IPS DF 6.9 (cell line): ENCODE measurements around the gene USP49.
A peak's percentile ranks its signal among the peaks of the same experiment; 100 is the strongest.

ENCODE experiments used
- DNase-seq: peaks from one replicate; pipeline ENCODE4 v3.0.0-alpha.2; 2013; ENCODE audit warnings: low read depth, low spot score
- H3K27ac ChIP-seq: one replicate; pipeline ENCODE4 v1.5.1; 2013; ENCODE audit warnings: low read length, control low read depth
- H3K27me3 ChIP-seq: 2 replicates; pipeline ENCODE4 v1.6.1; 2013; ENCODE audit warnings: mild to moderate bottlenecking, low read length; ENCODE audit not compliant: control insufficient read depth, insufficient read depth
- H3K36me3 ChIP-seq: 2 replicates; pipeline ENCODE4 v1.6.1; 2013; ENCODE audit warnings: low read length; ENCODE audit not compliant: control insufficient read depth, insufficient read depth
- H3K4me1 ChIP-seq: 2 replicates; pipeline ENCODE4 v1.6.1; 2013; ENCODE audit warnings: low read length; ENCODE audit not compliant: control insufficient read depth, insufficient read depth
- H3K4me3 ChIP-seq: 2 replicates; pipeline ENCODE4 v1.5.1; 2013; ENCODE audit warnings: mild to moderate bottlenecking, low read length
- H3K9me3 ChIP-seq: 2 replicates; pipeline ENCODE4 v1.6.1; 2013; ENCODE audit warnings: low read length, inconsistent platforms; ENCODE audit not compliant: control insufficient read depth, insufficient read depth
- WGBS: extraction: QIAGEN DNeasy Blood & Tissue Kit; methylation state at CpG from one replicate; pipeline ENCODE4 v1.1.7; 2013; ENCODE audit warnings: mixed read lengths, missing lambda C conversion rate; ENCODE audit not compliant: insufficient read length, insufficient coverage; 5-methylcytosine and 5-hydroxymethylcytosine counted together

The USP49 gene

GRCh38 chr6:41927253-41927652, 32.1 kb upstream of the USP49 start:
- no peaks in the 10 kb centered on the region for H3K4me1 ChIP-seq
- peaks cover 45% of the 10 kb centered on the region for H3K36me3 ChIP-seq
- H3K4me3 ChIP-seq = no peak overlapping the region
- H3K9me3 ChIP-seq = no peaks in the 10 kb centered on the region
- no CpG with 5 or more reads among the region's 6 CpGs for WGBS
- DNase-seq = no peak
- no peak overlapping the region for H3K27ac ChIP-seq
- H3K27me3 ChIP-seq = no peaks in the 10 kb centered on the region

- Histone ChIP-seq H3K27ac (no peak overlapping the region), H3K4me1 (no peaks in the 10 kb centered on the region), H3K4me3 (peak overlapping the region; percentile 87; the same call in 1 of the 2 replicates), H3K9me3 (no peaks in the 10 kb centered on the region), H3K27me3 (no peaks in the 10 kb centered on the region), H3K36me3 (peaks cover 2% of the 10 kb centered on the region; the same call in 1 of the 2 replicates)
- WGBS = no CpG with 5 or more reads among the region's 7 CpGs
- DNase-seq = no peak
These were observed 27.0 kb upstream of the USP49 start for GRCh38 chr6:41922154-41922553.

GRCh38 chr6:41921712-41921998, 26.5 kb upstream of the USP49 start:
- H3K27me3 ChIP-seq = no peaks in the 10 kb centered on the region
- no peaks in the 10 kb centered on the region for H3K36me3 ChIP-seq
- no peak for DNase-seq
- WGBS = no CpG with 5 or more reads among the region's 20 CpGs
- H3K9me3 ChIP-seq = no peaks in the 10 kb centered on the region
- H3K4me1 ChIP-seq = no peaks in the 10 kb centered on the region
- H3K4me3 ChIP-seq = peak overlapping the region; percentile 87
- no peak overlapping the region for H3K27ac ChIP-seq

- no peak for DNase-seq
- Histone ChIP-seq H3K36me3 (no peaks in the 10 kb centered on the region), H3K27ac (no peak within 1 kb of the TSS), H3K27me3 (no peaks in the 10 kb centered on the region), H3K9me3 (no peaks in the 10 kb centered on the region), H3K4me3 (peak within 1 kb of the TSS; percentile 87), H3K4me1 (no peaks in the 10 kb centered on the region)
- WGBS = no CpG with 5 or more reads among the region's 55 CpGs
These were observed 25.9 kb upstream of the USP49 start, which contains the start of the genes BYSL and MED20 for GRCh38 chr6:41920921-41921711. Gene BYSL, plus strand, starts transcription at chr6:41921499. Its CDS starts 64 bp downstream, at chr6:41921563. Gene MED20, minus strand, starts transcription at chr6:41921139. Its CDS starts 121 bp downstream, at chr6:41921018.

- no CpG with 5 or more reads among the region's 4 CpGs for WGBS
- Histone ChIP-seq H3K27ac (no peak overlapping the region), H3K36me3 (no peaks in the 10 kb centered on the region; the same call in 1 of the 2 replicates), H3K27me3 (no peaks in the 10 kb centered on the region), H3K4me1 (no peaks in the 10 kb centered on the region), H3K9me3 (no peaks in the 10 kb centered on the region), H3K4me3 (no peak overlapping the region)
- DNase-seq = no peak
These were observed 22.4 kb upstream of the USP49 start for GRCh38 chr6:41917528-41917927.

GRCh38 chr6:41914869-41915530, 19.8 kb upstream of the USP49 start:
- H3K4me1 ChIP-seq = no peaks in the 10 kb centered on the region
- H3K27me3 ChIP-seq = no peaks in the 10 kb centered on the region
- no peaks in the 10 kb centered on the region for H3K9me3 ChIP-seq
- no CpG with 5 or more reads among the region's 4 CpGs for WGBS
- H3K36me3 ChIP-seq = no peaks in the 10 kb centered on the region; the same call in 1 of the 2 replicates
- no peak for DNase-seq
- H3K4me3 ChIP-seq = no peak overlapping the region
- H3K27ac ChIP-seq = no peak overlapping the region

- Histone ChIP-seq H3K9me3 (no peaks in the 10 kb centered on the region), H3K27ac (no peak overlapping the region), H3K4me1 (no peaks in the 10 kb centered on the region), H3K27me3 (no peaks in the 10 kb centered on the region), H3K36me3 (no peaks in the 10 kb centered on the region; the same call in 1 of the 2 replicates), H3K4me3 (no peak overlapping the region)
- no peak for DNase-seq
- no CpG with 5 or more reads among the region's 2 CpGs for WGBS
These were observed 19.2 kb upstream of the USP49 start for GRCh38 chr6:41914343-41914742.

- Histone ChIP-seq H3K4me1 (no peaks in the 10 kb centered on the region), H3K9me3 (no peaks in the 10 kb centered on the region), H3K36me3 (peaks cover 12% of the 10 kb centered on the region; the same call in 1 of the 2 replicates), H3K4me3 (no peak overlapping the region), H3K27me3 (no peaks in the 10 kb centered on the region), H3K27ac (no peak overlapping the region)
- DNase-seq = no peak
- WGBS = no CpG with 5 or more reads among the region's 1 CpG
These were observed 14.6 kb upstream of the USP49 start for GRCh38 chr6:41909727-41910126.

GRCh38 chr6:41901882-41902519, 6.8 kb upstream of the USP49 start:
- no peak overlapping the region for H3K27ac ChIP-seq
- no CpG with 5 or more reads among the region's 1 CpG for WGBS
- no peaks in the 10 kb centered on the region for H3K4me1 ChIP-seq
- H3K4me3 ChIP-seq = no peak overlapping the region
- no peaks in the 10 kb centered on the region for H3K27me3 ChIP-seq
- no peaks in the 10 kb centered on the region for H3K9me3 ChIP-seq
- peaks cover 7% of the 10 kb centered on the region; the same call in 1 of the 2 replicates for H3K36me3 ChIP-seq
- no peak for DNase-seq

GRCh38 chr6:41900861-41901260, 5.7 kb upstream of the USP49 start:
- no CpG with 5 or more reads among the region's 1 CpG for WGBS
- Histone ChIP-seq H3K4me3 (no peak overlapping the region), H3K4me1 (no peaks in the 10 kb centered on the region), H3K9me3 (no peaks in the 10 kb centered on the region), H3K36me3 (no peaks in the 10 kb centered on the region; the same call in 1 of the 2 replicates), H3K27me3 (no peaks in the 10 kb centered on the region), H3K27ac (no peak overlapping the region)
- no peak for DNase-seq
